Lung (tissue), 12 donors: ENCODE results near the gene GNG8. TPM values are rescaled to one million over a fixed set of nuclear protein-coding genes. Genes with fewer than 3 reads are reported as not detected.

Experiments
- ATAC-seq: fragments of 200-7000 bp; cut with Tn5 transposase; one replicate; pipeline ENCODE4 v1.9.1; 2020; ENCODE audit warnings: moderate number of reproducible peaks; ENCODE audit not compliant: insufficient read depth, low FRiP score
- DNase-seq, 3 donors: peaks; one replicate each; pipeline ENCODE4 v3.0.0-alpha.2; 2013 to 2017
- H3K27ac ChIP-seq, 2 donors: one replicate each; pipeline ENCODE4 v1.5.1; 2013; ENCODE audit warnings: mild to moderate bottlenecking in 2 of 2, moderate library complexity in 2 of 2, control low read depth in 1 of 2, inconsistent platforms in 1 of 2, low read depth in 1 of 2, low read length in 1 of 2
- H3K27me3 ChIP-seq, 3 donors: one replicate each; pipeline ENCODE4 v1.5.1; 2013; ENCODE audit warnings: low read length in 2 of 3; ENCODE audit not compliant: control insufficient read depth in 3 of 3, insufficient read depth in 3 of 3
- H3K36me3 ChIP-seq, 4 donors: one replicate each; pipeline ENCODE4 v1.5.1; 2013; ENCODE audit warnings: low read length in 4 of 4, mild to moderate bottlenecking in 1 of 4, moderate library complexity in 1 of 4; ENCODE audit not compliant: control insufficient read depth in 4 of 4, insufficient read depth in 4 of 4
- H3K4me1 ChIP-seq, 5 donors: one replicate each; pipeline ENCODE4 v1.5.1; 2013; ENCODE audit warnings: low read length in 5 of 5, mild to moderate bottlenecking in 2 of 5, moderate library complexity in 1 of 5; ENCODE audit not compliant: control insufficient read depth in 5 of 5, insufficient read depth in 5 of 5
- H3K4me3 ChIP-seq: one replicate; pipeline ENCODE4 v1.5.1; 2013; ENCODE audit warnings: mild to moderate bottlenecking, control low read depth, moderate library complexity
- H3K9ac ChIP-seq, 2 donors: one replicate each; pipeline ENCODE4 v1.5.1; 2013; ENCODE audit warnings: low read length in 2 of 2, control low read depth in 1 of 2; ENCODE audit not compliant: insufficient read depth in 1 of 2
- H3K9me3 ChIP-seq, 4 donors: one replicate each; pipeline ENCODE4 v1.5.1; 2013; ENCODE audit warnings: low read length in 3 of 4, mild to moderate bottlenecking in 1 of 4, moderate library complexity in 1 of 4; ENCODE audit not compliant: control insufficient read depth in 4 of 4, insufficient read depth in 3 of 4
- WGBS, 2 donors: extraction: QIAGEN DNeasy Blood & Tissue Kit; methylation state at CpG; one replicate each; pipeline ENCODE4 v1.1.7; 2013; 5-methylcytosine and 5-hydroxymethylcytosine counted together
- polyA plus RNA-seq, 2 donors: library from polyadenylated mRNA; stranded (reverse); fragments of 200-250 nt; gene quantifications; one replicate each; pipeline ENCODE4 v1.2.1, GENCODE V29; 2013
- total RNA-seq, 2 donors: library from RNA; depleted of rRNA in 1 of 2; stranded (reverse); fragments of >200 nt in 1 of 2; gene quantifications; one replicate each; pipeline ENCODE4 v1.2.1, GENCODE V29; 2014 to 2021
- TF ChIP-seq, protein P1 (sequence below): IDR thresholded peaks from 2 replicates; pipeline ENCODE4 v1.5.1; 2012; ENCODE audit warnings: mild to moderate bottlenecking; ENCODE audit errors: control extremely low read depth, extremely low read depth
- donor health status: control.
- donor health status: control.
- donor health status: Bipolar disorder and iron deficiency.
- donor health status: healthy.
- donor health status: DM: yes; HTN: yes; CAD: no.

Gene GNG8
- total and polyA plus RNA-seq, 4 donors = not detected

DNA sequence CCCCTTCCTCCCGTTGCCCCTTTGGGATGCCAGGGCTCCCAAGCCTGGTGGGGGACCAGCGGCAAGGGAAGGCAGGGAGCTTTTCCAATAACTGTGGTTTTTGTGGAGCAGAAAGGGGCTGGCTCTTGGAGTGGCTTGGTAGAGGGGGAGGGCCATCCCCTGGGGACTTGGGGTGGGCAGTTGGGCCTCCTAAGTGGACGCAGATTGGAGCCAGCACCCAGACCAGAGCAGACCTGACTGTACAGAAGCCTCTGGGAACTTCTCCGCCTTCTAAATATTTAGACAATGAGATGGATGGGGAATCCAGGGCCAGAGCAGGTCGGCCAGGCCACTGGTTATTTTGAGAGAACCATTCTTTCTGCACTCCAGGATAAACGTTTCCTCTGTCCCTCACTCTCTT, 15.3 kb downstream of the GNG8 start:
- peaks cover 0 to 72% (median 18%) of the 10 kb centered on the region in 5 donors for H3K4me1 ChIP-seq
- ATAC-seq (no peak), DNase-seq (peak in 1 of 3 donors; percentile 50)
- no peaks in the 10 kb centered on the region for H3K9me3 ChIP-seq
- TF ChIP-seq, protein P1, sequence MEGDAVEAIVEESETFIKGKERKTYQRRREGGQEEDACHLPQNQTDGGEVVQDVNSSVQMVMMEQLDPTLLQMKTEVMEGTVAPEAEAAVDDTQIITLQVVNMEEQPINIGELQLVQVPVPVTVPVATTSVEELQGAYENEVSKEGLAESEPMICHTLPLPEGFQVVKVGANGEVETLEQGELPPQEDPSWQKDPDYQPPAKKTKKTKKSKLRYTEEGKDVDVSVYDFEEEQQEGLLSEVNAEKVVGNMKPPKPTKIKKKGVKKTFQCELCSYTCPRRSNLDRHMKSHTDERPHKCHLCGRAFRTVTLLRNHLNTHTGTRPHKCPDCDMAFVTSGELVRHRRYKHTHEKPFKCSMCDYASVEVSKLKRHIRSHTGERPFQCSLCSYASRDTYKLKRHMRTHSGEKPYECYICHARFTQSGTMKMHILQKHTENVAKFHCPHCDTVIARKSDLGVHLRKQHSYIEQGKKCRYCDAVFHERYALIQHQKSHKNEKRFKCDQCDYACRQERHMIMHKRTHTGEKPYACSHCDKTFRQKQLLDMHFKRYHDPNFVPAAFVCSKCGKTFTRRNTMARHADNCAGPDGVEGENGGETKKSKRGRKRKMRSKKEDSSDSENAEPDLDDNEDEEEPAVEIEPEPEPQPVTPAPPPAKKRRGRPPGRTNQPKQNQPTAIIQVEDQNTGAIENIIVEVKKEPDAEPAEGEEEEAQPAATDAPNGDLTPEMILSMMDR = no peak
- WGBS, 2 donors = 64 to 67% methylated on average over 6 of the region's 6 CpGs
- peak overlapping the region in 1 of 2 donors; percentile 8 for H3K27ac ChIP-seq
- H3K9ac ChIP-seq = peak overlapping the region in 1 of 2 donors; percentile 25
- H3K36me3 ChIP-seq = no peaks in the 10 kb centered on the region
- H3K27me3 ChIP-seq = peaks cover 0 to 3% (median 0%) of the 10 kb centered on the region in 3 donors
- no peak overlapping the region for H3K4me3 ChIP-seq

DNA sequence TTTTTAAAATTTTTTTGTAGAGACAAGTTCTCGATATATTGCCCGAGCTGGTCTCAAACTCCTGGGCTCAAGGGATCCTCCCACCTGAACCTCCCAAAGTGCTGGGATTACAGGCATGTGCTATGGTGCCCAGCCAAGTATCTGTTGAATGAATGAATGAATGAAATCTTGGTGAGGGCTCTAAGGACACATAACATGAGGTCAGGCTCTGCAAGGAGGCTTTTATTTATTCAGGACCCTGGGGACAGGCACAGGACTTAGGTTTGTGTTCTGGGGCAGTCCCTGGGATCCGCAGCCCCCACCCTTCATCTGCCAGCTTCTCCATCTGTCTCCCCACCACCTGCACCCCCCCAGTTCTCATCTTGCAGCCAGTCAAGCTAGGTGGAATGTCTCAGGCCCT, 15.7 kb downstream of the GNG8 start:
- no peak for ATAC-seq
- DNase-seq = no peak
- TF ChIP-seq, protein P1 = no peak
- Histone ChIP-seq H3K27ac (peak overlapping the region in 1 of 2 donors; percentile 8), H3K4me1 (peaks cover 0 to 67% (median 18%) of the 10 kb centered on the region in 5 donors), H3K27me3 (peaks cover 0 to 3% (median 0%) of the 10 kb centered on the region in 3 donors), H3K9me3 (no peaks in the 10 kb centered on the region), H3K4me3 (no peak overlapping the region), H3K9ac (no peak overlapping the region), H3K36me3 (no peaks in the 10 kb centered on the region)
- WGBS, 2 donors = 76 to 79% methylated on average over 3 of the region's 3 CpGs

DNA sequence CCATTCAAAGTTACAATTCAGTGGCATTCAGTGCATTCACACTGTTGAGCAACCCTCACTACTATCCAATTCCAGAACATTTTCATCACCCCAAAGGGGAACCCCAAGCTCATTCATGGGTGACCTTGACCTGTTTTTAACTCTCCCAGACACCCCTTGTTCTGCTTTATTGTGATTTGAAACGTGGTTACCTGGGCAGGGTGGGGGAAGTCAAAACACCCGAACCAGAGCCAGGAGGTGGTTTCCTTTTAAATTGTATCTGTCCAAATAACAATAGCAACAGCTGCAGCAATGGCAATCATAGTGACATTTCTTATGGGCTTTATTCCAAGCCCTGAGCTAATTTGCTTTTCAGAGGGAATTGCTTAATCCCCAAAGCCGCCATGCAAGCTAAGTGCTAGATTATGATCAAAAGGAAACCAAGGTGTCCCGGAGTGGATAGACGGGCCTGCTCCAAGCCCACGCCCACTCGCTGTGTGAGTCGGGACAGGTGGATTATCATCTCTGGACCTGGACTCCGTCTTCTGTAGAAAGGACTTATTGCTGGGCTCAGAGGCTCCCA, 17.3 kb downstream of the GNG8 start:
- peak overlapping the region in 1 of 2 donors; percentile 38 for H3K9ac ChIP-seq
- ATAC-seq (no peak), DNase-seq (peak; percentile 53 to 94 (median 91))
- H3K9me3 ChIP-seq = no peaks in the 10 kb centered on the region
- H3K27me3 ChIP-seq = peaks cover 0 to 3% (median 0%) of the 10 kb centered on the region in 3 donors
- no peak overlapping the region for H3K4me3 ChIP-seq
- 25 to 29% methylated on average over 9 of the region's 9 CpGs for WGBS, 2 donors
- no peaks in the 10 kb centered on the region for H3K36me3 ChIP-seq
- no peak overlapping the region for H3K27ac ChIP-seq
- TF ChIP-seq, protein P1 = no peak
- H3K4me1 ChIP-seq = peaks cover 0 to 54% (median 11%) of the 10 kb centered on the region in 5 donors
